Endothelial cell of umbilical vein (primary cell): Measurements from ENCODE around the gene MT1F. TPM values are rescaled to one million over a fixed set of nuclear protein-coding genes. Genes with fewer than 3 reads are reported as not detected.

Source experiments
- BruUV-seq: library from RNA; stranded (reverse); fragments of 400-500 nt; replicated peaks from 2 replicates; lab custom pipeline; 2021; lab: Mats Ljungman, UMichigan
- CTCF ChIA-PET: fragments of 300-600, 350-600 bp; sonication (Branson Sonifier 250); formaldehyde crosslinking; loops from one replicate; lab custom pipeline; 2021; ENCODE audit warnings: antibody characterized with exemption, inconsistent platforms; lab: Charles Lee
- POLR2A ChIA-PET: fragments of 300-600, 350-600 bp; sonication (Branson Sonifier 250); formaldehyde crosslinking; loops from one replicate; lab custom pipeline; 2021; ENCODE audit warnings: antibody characterized with exemption, inconsistent platforms; lab: Charles Lee
- DNase-seq: peaks from one replicate; pipeline ENCODE4 v3.0.0-alpha.2; 2011; ENCODE audit warnings: low read depth, low spot score
- FAIRE-seq: peaks from 2 replicates; lab custom pipeline; 2011; peaks lifted over from hg19 to GRCh38; lab: Jason Lieb, UNC
- H2AFZ ChIP-seq: 2 replicates; pipeline ENCODE4 v1.6.0; 2012; ENCODE audit warnings: low read depth, low read length, control low read depth, inconsistent platforms
- H3K27ac ChIP-seq: 2 replicates; pipeline ENCODE4 v1.5.1; 2011; ENCODE audit warnings: low read depth, mild to moderate bottlenecking, control low read depth, low read length, moderate library complexity; ENCODE audit not compliant: insufficient read depth
- H3K27me3 ChIP-seq, 2 experiments: 2 replicates each; pipeline versions ENCODE4 v1.6.0 to v1.6.1; 2011; ENCODE audit warnings: low read length in 2 of 2, mixed read lengths in 1 of 2; ENCODE audit not compliant: control insufficient read depth in 2 of 2, insufficient read depth in 2 of 2
- H3K36me3 ChIP-seq, 2 experiments: 2 replicates in 1 of 2; 3 replicates in 1 of 2; pipeline ENCODE4 v1.5.1; 2011; ENCODE audit warnings: low read length in 2 of 2, mild to moderate bottlenecking in 1 of 2, moderate library complexity in 1 of 2; ENCODE audit not compliant: control insufficient read depth in 2 of 2, insufficient read depth in 2 of 2; ENCODE audit errors: extremely low read depth in 1 of 2
- H3K4me1 ChIP-seq: 3 replicates; pipeline ENCODE4 v1.5.1; 2011; ENCODE audit warnings: mild to moderate bottlenecking, low read length; ENCODE audit not compliant: control insufficient read depth, insufficient read depth; ENCODE audit errors: extremely low read depth
- H3K4me2 ChIP-seq: 2 replicates; pipeline ENCODE4 v1.6.1; 2011; ENCODE audit warnings: low read length, control low read depth, mixed read lengths; ENCODE audit not compliant: insufficient read depth
- H3K4me3 ChIP-seq, 3 experiments: fragments of 200-600 bp in 1 of 3; sonication (generic), shearing (Covaris generic) in 1 of 3; replicated peaks in 1 of 3; 2 replicates each; pipeline ENCODE4 v1.5.1; 2011 to 2016; ENCODE audit warnings: control low read depth in 3 of 3, low read length in 3 of 3, mild to moderate bottlenecking in 2 of 3, inconsistent platforms in 1 of 3, low read depth in 1 of 3, moderate library complexity in 1 of 3; ENCODE audit not compliant: insufficient read depth in 1 of 3
- H3K79me2 ChIP-seq: 2 replicates; pipeline ENCODE4 v1.6.0; 2012; ENCODE audit warnings: low read length, inconsistent platforms; ENCODE audit not compliant: control insufficient read depth, insufficient read depth
- H3K9ac ChIP-seq: replicated peaks from 2 replicates; pipeline ENCODE3; 2011; ENCODE audit warnings: low read length, control low read depth; ENCODE audit not compliant: insufficient read depth; ENCODE audit errors: extremely low read depth
- H3K9me1 ChIP-seq: replicated peaks from 3 replicates; pipeline ENCODE4 v1.6.0; 2011; ENCODE audit warnings: mild to moderate bottlenecking, low read length; ENCODE audit not compliant: control insufficient read depth, insufficient read depth; ENCODE audit errors: extremely low read depth
- H3K9me3 ChIP-seq: replicated peaks from 2 replicates; pipeline ENCODE4 v1.5.1; 2012; ENCODE audit warnings: low read length, inconsistent platforms; ENCODE audit not compliant: control insufficient read depth, insufficient read depth
- H4K20me1 ChIP-seq: replicated peaks from 2 replicates; pipeline ENCODE3; 2011; ENCODE audit warnings: mild to moderate bottlenecking, low read length; ENCODE audit not compliant: control insufficient read depth, insufficient read depth; ENCODE audit errors: extremely low read depth
- EZH2 ChIP-seq: IDR thresholded peaks from 2 replicates; pipeline ENCODE4 v1.6.1; 2012; ENCODE audit warnings: borderline replicate concordance, low read depth, mild to moderate bottlenecking, moderate library complexity, low read length, inconsistent platforms; ENCODE audit not compliant: severe bottlenecking
- FOS ChIP-seq: IDR thresholded peaks from 2 replicates; pipeline ENCODE4 v1.6.1; 2011; ENCODE audit warnings: mild to moderate bottlenecking, low read length, moderate library complexity, borderline replicate concordance; ENCODE audit not compliant: insufficient read depth
- GATA2 ChIP-seq: IDR thresholded peaks from 2 replicates; pipeline ENCODE4 v1.7.0; 2011; ENCODE audit warnings: low read depth, mild to moderate bottlenecking, moderate library complexity, mixed read lengths, low read length; ENCODE audit not compliant: insufficient read length, insufficient read depth
- JUN ChIP-seq: IDR thresholded peaks from 2 replicates; pipeline ENCODE4 v1.6.1; 2011; ENCODE audit warnings: borderline replicate concordance, low read depth; ENCODE audit not compliant: insufficient read length, insufficient read depth
- MYC ChIP-seq: IDR thresholded peaks from one replicate; pipeline ENCODE4 v1.6.1; 2011; ENCODE audit warnings: mild to moderate bottlenecking, low read depth, low read length
- POLR2A ChIP-seq: IDR thresholded peaks from 2 replicates; pipeline ENCODE4 v1.6.1; 2012; ENCODE audit warnings: low read depth, mild to moderate bottlenecking, control low read depth, low read length
- POLR2AphosphoS5 ChIP-seq: IDR thresholded peaks from 2 replicates; pipeline ENCODE4 v1.6.1; 2012; ENCODE audit warnings: low read depth, mild to moderate bottlenecking, control low read depth, low read length, moderate library complexity; ENCODE audit not compliant: insufficient read depth
- dilution Hi-C: fragments of 300-500 bp; cut with MboI; formaldehyde crosslinking; loops from one replicate; pipeline ENCODE4 v1.15.0; 2019; ENCODE audit warnings: low sequenced_read_pairs; ENCODE audit not compliant: extremely low pct_ligation_motif_present
- intact Hi-C: fragments of 100-400 bp; cut with micrococcal nuclease; formaldehyde crosslinking; loops from one replicate; pipeline ENCODE4 v1.10.0; 2022
- polyA plus RNA-seq, 4 experiments: library from polyadenylated mRNA; depleted of rRNA in 3 of 4; stranded (reverse) in 3 of 4; unstranded in 1 of 4; fragments of >200 nt; gene quantifications; 2 replicates each; pipeline versions ENCODE4 v1.2.1 to v1.2.3, GENCODE V29; 2011 to 2012; ENCODE audit warnings: missing spikeins in 1 of 4
- total RNA-seq: library from RNA; stranded (reverse); gene quantifications from 2 replicates; pipeline ENCODE4 v1.2.3, GENCODE V29; 2021
- TF ChIP-seq, protein P1 (sequence below): IDR thresholded peaks from 2 replicates; pipeline ENCODE4 v1.6.1; 2011; ENCODE audit not compliant: insufficient read depth, insufficient read length
- TF ChIP-seq, protein P2 (sequence below), 2 donors: IDR thresholded peaks; 1 replicate in 1 of 2; 2 replicates in 1 of 2; pipeline ENCODE4 v1.5.1; 2011; ENCODE audit warnings: low read length in 2 of 2, mild to moderate bottlenecking in 2 of 2, moderate library complexity in 2 of 2, control low read depth in 1 of 2, inconsistent platforms in 1 of 2, low read depth in 1 of 2; ENCODE audit not compliant: insufficient read depth in 1 of 2; ENCODE audit errors: extremely low read depth in 1 of 2

Gene MT1F
- total and polyA plus RNA-seq, 2 donors (not counting 3 experiments of a cell fraction or from before 2014, with no cell fraction given), result 2.2 to 2.6 TPM

- POLR2A ChIA-PET, result no interaction called here
- no peak overlapping the region for H3K27ac ChIP-seq
- intact Hi-C loops (no loop called here), dilution Hi-C loops (no loop called here)
- H2AFZ ChIP-seq, result no peak overlapping the region
- H3K27me3 ChIP-seq, result peaks cover 58 to 69% of the 10 kb centered on the region in 2 experiments
- H3K4me2 ChIP-seq, result no peak overlapping the region
- TF ChIP-seq, protein P1, sequence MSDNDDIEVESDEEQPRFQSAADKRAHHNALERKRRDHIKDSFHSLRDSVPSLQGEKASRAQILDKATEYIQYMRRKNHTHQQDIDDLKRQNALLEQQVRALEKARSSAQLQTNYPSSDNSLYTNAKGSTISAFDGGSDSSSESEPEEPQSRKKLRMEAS, result no peak
- no peak for TF ChIP-seq MYC
- no peak for TF ChIP-seq POLR2AphosphoS5
- no peak for TF ChIP-seq EZH2
- no peak for TF ChIP-seq FOS
- no peak for TF ChIP-seq JUN
- TF ChIP-seq, protein P2, sequence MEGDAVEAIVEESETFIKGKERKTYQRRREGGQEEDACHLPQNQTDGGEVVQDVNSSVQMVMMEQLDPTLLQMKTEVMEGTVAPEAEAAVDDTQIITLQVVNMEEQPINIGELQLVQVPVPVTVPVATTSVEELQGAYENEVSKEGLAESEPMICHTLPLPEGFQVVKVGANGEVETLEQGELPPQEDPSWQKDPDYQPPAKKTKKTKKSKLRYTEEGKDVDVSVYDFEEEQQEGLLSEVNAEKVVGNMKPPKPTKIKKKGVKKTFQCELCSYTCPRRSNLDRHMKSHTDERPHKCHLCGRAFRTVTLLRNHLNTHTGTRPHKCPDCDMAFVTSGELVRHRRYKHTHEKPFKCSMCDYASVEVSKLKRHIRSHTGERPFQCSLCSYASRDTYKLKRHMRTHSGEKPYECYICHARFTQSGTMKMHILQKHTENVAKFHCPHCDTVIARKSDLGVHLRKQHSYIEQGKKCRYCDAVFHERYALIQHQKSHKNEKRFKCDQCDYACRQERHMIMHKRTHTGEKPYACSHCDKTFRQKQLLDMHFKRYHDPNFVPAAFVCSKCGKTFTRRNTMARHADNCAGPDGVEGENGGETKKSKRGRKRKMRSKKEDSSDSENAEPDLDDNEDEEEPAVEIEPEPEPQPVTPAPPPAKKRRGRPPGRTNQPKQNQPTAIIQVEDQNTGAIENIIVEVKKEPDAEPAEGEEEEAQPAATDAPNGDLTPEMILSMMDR (IDR thresholded peaks at IDR 0.05; ENCODE audit: extremely low read depth in 1 of 2, insufficient read depth in 1 of 2, low read depth in 1 of 2, low read length in 2 of 2), result no peak
- TF ChIP-seq GATA2, result no peak
- no peak for TF ChIP-seq POLR2A
- H3K9ac ChIP-seq, result no peak overlapping the region
- peaks cover 3% of the 10 kb centered on the region for H3K4me1 ChIP-seq
- H3K9me1 ChIP-seq, result no peaks in the 10 kb centered on the region
- DNase-seq, result no peak
- no peak overlapping the region for H3K4me3 ChIP-seq
- no TSS peak for BruUV-seq
- CTCF ChIA-PET, result interaction anchor here (1.2 to 2.4 kb wide), 4 partner anchors 21 to 120 kb away, joined by 4 to 24 read pairs (median 6); partner anchors contain the start of gene MT1B
- H3K36me3 ChIP-seq, result no peaks in the 10 kb centered on the region
- no peaks in the 10 kb centered on the region for H3K9me3 ChIP-seq
- H3K79me2 ChIP-seq, result no peaks in the 10 kb centered on the region
- H4K20me1 ChIP-seq, result no peaks in the 10 kb centered on the region
- FAIRE-seq, result no peak
These were observed 15.2 kb downstream of the MT1F start for GRCh38 chr16:56672761-56673536.
